SK-N-SH (cell line): ENCODE results near the gene UBE3D.

Experiments
- ELF1 ChIP-seq: IDR thresholded peaks from 2 replicates; pipeline ENCODE4 v1.4.0; 2012
- EP300 ChIP-seq, 2 experiments: IDR thresholded peaks; 2 replicates each; pipeline versions ENCODE4 v1.4.0 to v1.6.1; 2012; ENCODE audit warnings: borderline replicate concordance in 1 of 2, low read depth in 1 of 2, low read length in 1 of 2
- EZH2phosphoT487 ChIP-seq: fragments of 200-600 bp; sonication (generic); IDR thresholded peaks from 2 replicates; pipeline ENCODE4 v1.6.1; 2017; ENCODE audit warnings: low read depth, mixed run types, mild to moderate bottlenecking, antibody characterized with exemption, moderate library complexity, borderline replicate concordance
- NFIC ChIP-seq: IDR thresholded peaks from 2 replicates; pipeline ENCODE4 v1.4.0; 2012; ENCODE audit warnings: borderline replicate concordance
- POLR2AphosphoS5 ChIP-seq: IDR thresholded peaks from 2 replicates; pipeline ENCODE4 v1.6.1; 2012; ENCODE audit warnings: low read depth, low read length
- RAD21 ChIP-seq: IDR thresholded peaks from 2 replicates; pipeline ENCODE4 v1.6.1; 2012; ENCODE audit warnings: mild to moderate bottlenecking, low read length
- TAF1 ChIP-seq: IDR thresholded peaks from 2 replicates; pipeline ENCODE4 v1.6.1; 2012; ENCODE audit warnings: low read depth, mild to moderate bottlenecking, low read length, moderate library complexity, borderline replicate concordance
- YY1 ChIP-seq: IDR thresholded peaks from 2 replicates; pipeline ENCODE4 v1.4.0; 2012; ENCODE audit warnings: low read depth, mild to moderate bottlenecking
- TF ChIP-seq, protein P1 (sequence below): fragments of 200-600 bp; sonication (generic); IDR thresholded peaks from 2 replicates; pipeline ENCODE4 v1.6.1; 2017; ENCODE audit warnings: antibody characterized with exemption, mild to moderate bottlenecking, moderate library complexity
- TF ChIP-seq, protein P2 (sequence below): fragments of 150-350 bp; IDR thresholded peaks from 2 replicates; pipeline ENCODE4 v1.6.1; 2017; ENCODE audit warnings: antibody characterized with exemption, low read length, low read depth, borderline replicate concordance
- TF ChIP-seq, protein P3 (sequence below): IDR thresholded peaks from 2 replicates; pipeline ENCODE4 v1.4.0; 2012; ENCODE audit warnings: low read depth
- TF ChIP-seq, protein P4 (sequence below): IDR thresholded peaks from 2 replicates; pipeline ENCODE4 v1.4.0; 2012; ENCODE audit warnings: low read depth, borderline replicate concordance

DNA sequence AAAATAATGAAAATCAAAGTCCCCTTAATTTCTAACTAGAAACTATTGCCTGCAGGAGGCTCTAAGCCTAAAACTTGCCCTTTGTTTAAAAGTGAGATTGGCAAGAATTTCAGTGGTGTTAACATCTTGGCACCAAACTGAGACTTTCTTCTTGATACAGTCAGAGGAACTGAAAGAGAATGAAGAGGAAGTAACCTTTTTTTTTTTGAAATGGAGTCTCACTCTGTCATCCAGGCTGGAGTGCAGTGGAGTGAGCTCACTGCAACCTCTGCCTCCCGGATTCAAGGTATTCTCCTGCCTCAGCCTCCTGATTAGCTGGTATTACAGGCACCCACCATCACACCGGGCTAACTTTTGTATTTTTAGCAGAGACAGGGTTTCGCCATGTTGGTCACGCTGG is 5.4 kb upstream of the UBE3D start:
- TF ChIP-seq POLR2AphosphoS5 = no peak
- no peak for TF ChIP-seq NFIC
- TF ChIP-seq, protein P1, sequence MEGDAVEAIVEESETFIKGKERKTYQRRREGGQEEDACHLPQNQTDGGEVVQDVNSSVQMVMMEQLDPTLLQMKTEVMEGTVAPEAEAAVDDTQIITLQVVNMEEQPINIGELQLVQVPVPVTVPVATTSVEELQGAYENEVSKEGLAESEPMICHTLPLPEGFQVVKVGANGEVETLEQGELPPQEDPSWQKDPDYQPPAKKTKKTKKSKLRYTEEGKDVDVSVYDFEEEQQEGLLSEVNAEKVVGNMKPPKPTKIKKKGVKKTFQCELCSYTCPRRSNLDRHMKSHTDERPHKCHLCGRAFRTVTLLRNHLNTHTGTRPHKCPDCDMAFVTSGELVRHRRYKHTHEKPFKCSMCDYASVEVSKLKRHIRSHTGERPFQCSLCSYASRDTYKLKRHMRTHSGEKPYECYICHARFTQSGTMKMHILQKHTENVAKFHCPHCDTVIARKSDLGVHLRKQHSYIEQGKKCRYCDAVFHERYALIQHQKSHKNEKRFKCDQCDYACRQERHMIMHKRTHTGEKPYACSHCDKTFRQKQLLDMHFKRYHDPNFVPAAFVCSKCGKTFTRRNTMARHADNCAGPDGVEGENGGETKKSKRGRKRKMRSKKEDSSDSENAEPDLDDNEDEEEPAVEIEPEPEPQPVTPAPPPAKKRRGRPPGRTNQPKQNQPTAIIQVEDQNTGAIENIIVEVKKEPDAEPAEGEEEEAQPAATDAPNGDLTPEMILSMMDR = no peak
- TF ChIP-seq ELF1 = no peak
- no peak for TF ChIP-seq YY1
- TF ChIP-seq EZH2phosphoT487 = no peak
- no peak for TF ChIP-seq RAD21
- TF ChIP-seq TAF1 = no peak
- TF ChIP-seq, protein P2, sequence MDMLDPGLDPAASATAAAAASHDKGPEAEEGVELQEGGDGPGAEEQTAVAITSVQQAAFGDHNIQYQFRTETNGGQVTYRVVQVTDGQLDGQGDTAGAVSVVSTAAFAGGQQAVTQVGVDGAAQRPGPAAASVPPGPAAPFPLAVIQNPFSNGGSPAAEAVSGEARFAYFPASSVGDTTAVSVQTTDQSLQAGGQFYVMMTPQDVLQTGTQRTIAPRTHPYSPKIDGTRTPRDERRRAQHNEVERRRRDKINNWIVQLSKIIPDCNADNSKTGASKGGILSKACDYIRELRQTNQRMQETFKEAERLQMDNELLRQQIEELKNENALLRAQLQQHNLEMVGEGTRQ = no peak
- TF ChIP-seq EP300 (IDR thresholded peaks at IDR 0.05; ENCODE audit: borderline replicate concordance in 1 of 2, low read depth in 1 of 2, low read length in 1 of 2) = no peak
- TF ChIP-seq, protein P3, sequence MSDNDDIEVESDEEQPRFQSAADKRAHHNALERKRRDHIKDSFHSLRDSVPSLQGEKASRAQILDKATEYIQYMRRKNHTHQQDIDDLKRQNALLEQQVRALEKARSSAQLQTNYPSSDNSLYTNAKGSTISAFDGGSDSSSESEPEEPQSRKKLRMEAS = no peak
- TF ChIP-seq, protein P4, sequence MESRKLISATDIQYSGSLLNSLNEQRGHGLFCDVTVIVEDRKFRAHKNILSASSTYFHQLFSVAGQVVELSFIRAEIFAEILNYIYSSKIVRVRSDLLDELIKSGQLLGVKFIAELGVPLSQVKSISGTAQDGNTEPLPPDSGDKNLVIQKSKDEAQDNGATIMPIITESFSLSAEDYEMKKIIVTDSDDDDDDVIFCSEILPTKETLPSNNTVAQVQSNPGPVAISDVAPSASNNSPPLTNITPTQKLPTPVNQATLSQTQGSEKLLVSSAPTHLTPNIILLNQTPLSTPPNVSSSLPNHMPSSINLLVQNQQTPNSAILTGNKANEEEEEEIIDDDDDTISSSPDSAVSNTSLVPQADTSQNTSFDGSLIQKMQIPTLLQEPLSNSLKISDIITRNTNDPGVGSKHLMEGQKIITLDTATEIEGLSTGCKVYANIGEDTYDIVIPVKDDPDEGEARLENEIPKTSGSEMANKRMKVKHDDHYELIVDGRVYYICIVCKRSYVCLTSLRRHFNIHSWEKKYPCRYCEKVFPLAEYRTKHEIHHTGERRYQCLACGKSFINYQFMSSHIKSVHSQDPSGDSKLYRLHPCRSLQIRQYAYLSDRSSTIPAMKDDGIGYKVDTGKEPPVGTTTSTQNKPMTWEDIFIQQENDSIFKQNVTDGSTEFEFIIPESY = no peak
